Measurements from ENCODE around the gene STUB1. TPM values are rescaled to one million over a fixed set of nuclear protein-coding genes. Genes with fewer than 3 reads are reported as not detected.

Gene STUB1
- total and polyA plus RNA-seq, 10 of the 15 experiments (the other 5 are each of a cell fraction or from before 2014, with no cell fraction given), result 4.2 to 136 (median 67.1) TPM

GRCh38 chr16:657487-657886, 22.7 kb upstream of the STUB1 start:
- H3K79me2 ChIP-seq (ENCODE audit: control insufficient read depth, insufficient read depth, low read length), result no peaks in the 10 kb centered on the region
- BruUV-seq (replicated peaks), result no TSS peak
- peaks cover 0 to 3% of the 10 kb centered on the region in 2 experiments; a peak in 2 of 4 replicates for H3K36me3 ChIP-seq (ENCODE audit: control insufficient read depth in 2 of 2, insufficient read depth in 2 of 2, low read length in 1 of 2)
- ChIA-PET CTCF (no interaction called here), SMC1A (ENCODE audit: uncharacterized antibody, unreplicated experiment) (no interaction called here), RAD21 (ENCODE audit: unreplicated experiment) (no interaction called here), POLR2A (no interaction called here)
- H3K9ac ChIP-seq (ENCODE audit: control insufficient read depth, insufficient read depth, low read length), result no peak overlapping the region
- in situ Hi-C loops (cut with MboI) (no loop called here), intact Hi-C loops (cut with micrococcal nuclease; ENCODE audit: unreplicated experiment) (no loop called here)
- no peaks in the 10 kb centered on the region for H3K27me3 ChIP-seq (replicated peaks in 1 of 2; ENCODE audit: control insufficient read depth in 2 of 2, insufficient read depth in 2 of 2, low read length in 1 of 2)
- no peaks in the 10 kb centered on the region for H3K9me3 ChIP-seq (replicated peaks; ENCODE audit: control insufficient read depth, insufficient read depth, low read length)
- H3K4me3 ChIP-seq, result no peak overlapping the region
- FAIRE-seq (no peak), ATAC-seq (no peak), DNase-seq (ENCODE audit: low read depth, low spot score) (no peak)
- no peaks in the 10 kb centered on the region for H4K20me1 ChIP-seq (ENCODE audit: control insufficient read depth, insufficient read depth)
- no peak overlapping the region for H2AFZ ChIP-seq (ENCODE audit: control insufficient read depth, low read depth, low read length)
- 98% methylated on average over 20 of the region's 22 CpGs for WGBS (ENCODE audit: insufficient coverage, insufficient replicate concordance, low lambda C conversion rate, missing lambda C conversion rate)
- no peak overlapping the region for H3K27ac ChIP-seq (ENCODE audit: control insufficient read depth, insufficient read depth)
- no peak overlapping the region for H3K4me2 ChIP-seq (ENCODE audit: control insufficient read depth, insufficient read depth)
- peaks cover 3% of the 10 kb centered on the region; the same call in 1 of the 2 replicates for H3K4me1 ChIP-seq (ENCODE audit: control insufficient read depth, insufficient read depth, low read length)
- TF ChIP-seq WRNIP1 (IDR thresholded peaks at IDR 0.05; ENCODE audit: borderline replicate concordance, low read depth, low read length) (no peak), SREBF2 (IDR thresholded peaks at IDR 0.05; ENCODE audit: low read length) (no peak), CUX1 (IDR thresholded peaks at IDR 0.05; ENCODE audit: insufficient replicate concordance, low read depth, low read length) (no peak), SIX5 (IDR thresholded peaks at IDR 0.05; ENCODE audit: low read depth, low read length, severe bottlenecking) (no peak), BRCA1 (IDR thresholded peaks at IDR 0.05; ENCODE audit: low read depth, low read length) (no peak), ZNF687 (IDR thresholded peaks at IDR 0.05) (no peak), NBN (IDR thresholded peaks at IDR 0.05) (no peak), PKNOX1 (IDR thresholded peaks at IDR 0.05) (no peak), PML (IDR thresholded peaks at IDR 0.05; ENCODE audit: low read length) (no peak), TARDBP (IDR thresholded peaks at IDR 0.05; ENCODE audit: borderline replicate concordance) (no peak), FOXM1 (IDR thresholded peaks at IDR 0.05; ENCODE audit: low read depth, low read length) (no peak)
